Activated CD8-positive, alpha-beta memory T cell treated with anti-CD3 and anti-CD28 coated beads, Interleukin-2, amount 50 U/mL, for 24 hours (primary cell): ENCODE data around the gene TMEM231.
"Not testable (repeated sequence)": the region's sequence is repeated elsewhere in the genome, so short reads cannot be mapped to it uniquely, and the experiment has no call there.

Experiments used
- DNase-seq: peaks from one replicate; pipeline ENCODE4 v3.0.0-alpha.2; 2020; ENCODE audit errors: extremely low read depth

The TMEM231 gene, protein sequence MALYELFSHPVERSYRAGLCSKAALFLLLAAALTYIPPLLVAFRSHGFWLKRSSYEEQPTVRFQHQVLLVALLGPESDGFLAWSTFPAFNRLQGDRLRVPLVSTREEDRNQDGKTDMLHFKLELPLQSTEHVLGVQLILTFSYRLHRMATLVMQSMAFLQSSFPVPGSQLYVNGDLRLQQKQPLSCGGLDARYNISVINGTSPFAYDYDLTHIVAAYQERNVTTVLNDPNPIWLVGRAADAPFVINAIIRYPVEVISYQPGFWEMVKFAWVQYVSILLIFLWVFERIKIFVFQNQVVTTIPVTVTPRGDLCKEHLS

DNA sequence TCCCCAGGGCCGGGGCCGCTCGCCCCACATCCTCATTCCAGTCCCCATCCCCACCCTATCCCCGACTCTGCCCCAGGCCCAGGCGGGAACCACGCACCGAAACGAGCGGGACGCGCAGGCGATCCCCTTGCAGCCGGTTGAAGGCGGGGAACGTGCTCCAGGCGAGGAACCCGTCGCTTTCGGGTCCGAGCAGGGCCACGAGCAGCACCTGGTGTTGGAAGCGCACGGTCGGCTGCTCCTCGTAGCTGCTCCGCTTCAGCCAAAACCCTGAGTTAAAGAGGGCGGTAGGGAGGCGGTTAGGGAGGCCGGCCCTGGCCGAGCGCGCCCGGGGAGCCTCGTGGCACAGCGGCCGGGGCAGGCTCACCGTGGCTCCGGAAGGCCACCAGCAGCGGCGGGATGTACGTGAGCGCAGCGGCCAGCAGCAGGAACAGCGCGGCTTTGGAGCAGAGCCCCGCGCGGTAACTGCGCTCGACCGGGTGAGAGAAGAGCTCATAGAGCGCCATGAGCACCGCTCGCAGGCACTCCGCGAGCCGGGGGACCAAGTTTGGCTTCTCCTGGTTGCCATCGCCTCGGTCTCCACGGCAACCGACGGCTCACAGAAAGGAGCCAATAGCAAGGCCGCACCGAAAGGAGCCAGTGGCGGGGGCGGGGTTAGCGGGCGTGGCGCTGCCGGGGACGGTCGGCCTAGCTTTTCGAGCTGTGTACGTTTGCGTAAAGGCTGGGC, at the start of gene TMEM231:
Gene TMEM231 (minus strand): TSS at position 546 of the 724 bp plus-strand sequence. CDS start 43 bp downstream, at position 503.
- peak; percentile 93 for DNase-seq

- no peak for DNase-seq
These were observed 47.2 kb upstream of the TMEM231 start for GRCh38 chr16:75603241-75603640.

DNA sequence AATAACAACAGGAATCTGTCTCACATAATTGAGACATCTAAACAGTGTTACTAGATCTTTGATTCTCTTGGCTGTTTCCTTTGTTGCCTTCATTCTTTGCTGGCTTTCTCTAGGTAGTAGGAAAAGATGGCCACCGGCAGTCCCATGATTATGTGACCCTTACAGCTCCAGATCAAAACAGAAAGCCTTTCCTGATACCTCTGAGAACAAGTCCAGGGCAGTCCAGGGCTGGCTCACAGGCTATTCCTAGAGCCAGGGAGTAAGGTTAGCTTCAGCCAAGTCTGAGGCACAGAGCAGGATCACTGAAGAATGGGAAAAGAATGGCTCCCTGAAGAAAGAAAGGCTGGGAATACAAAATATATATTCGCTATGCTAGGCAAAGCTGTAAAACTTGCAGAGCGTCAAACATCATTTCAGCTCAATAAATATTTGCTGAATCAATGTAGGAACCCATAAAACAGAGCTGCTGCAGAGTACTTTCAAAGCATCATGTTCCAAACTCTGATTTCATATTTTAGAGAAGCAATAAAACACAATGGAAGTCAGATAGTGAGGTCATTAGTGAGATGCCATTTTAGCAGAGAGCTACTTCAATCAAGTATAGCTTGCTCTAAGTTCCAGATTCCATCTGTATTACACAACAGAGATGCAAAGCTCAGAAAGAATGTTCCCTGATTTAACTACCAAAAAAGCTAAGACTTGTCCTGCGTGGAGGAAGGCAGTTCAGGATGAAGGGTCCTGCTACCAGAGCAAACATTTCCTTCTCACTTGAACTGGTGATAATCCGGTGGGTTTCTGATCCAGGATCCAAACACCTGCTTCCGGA, 43.6 kb upstream of the TMEM231 start:
- no peak for DNase-seq

DNA sequence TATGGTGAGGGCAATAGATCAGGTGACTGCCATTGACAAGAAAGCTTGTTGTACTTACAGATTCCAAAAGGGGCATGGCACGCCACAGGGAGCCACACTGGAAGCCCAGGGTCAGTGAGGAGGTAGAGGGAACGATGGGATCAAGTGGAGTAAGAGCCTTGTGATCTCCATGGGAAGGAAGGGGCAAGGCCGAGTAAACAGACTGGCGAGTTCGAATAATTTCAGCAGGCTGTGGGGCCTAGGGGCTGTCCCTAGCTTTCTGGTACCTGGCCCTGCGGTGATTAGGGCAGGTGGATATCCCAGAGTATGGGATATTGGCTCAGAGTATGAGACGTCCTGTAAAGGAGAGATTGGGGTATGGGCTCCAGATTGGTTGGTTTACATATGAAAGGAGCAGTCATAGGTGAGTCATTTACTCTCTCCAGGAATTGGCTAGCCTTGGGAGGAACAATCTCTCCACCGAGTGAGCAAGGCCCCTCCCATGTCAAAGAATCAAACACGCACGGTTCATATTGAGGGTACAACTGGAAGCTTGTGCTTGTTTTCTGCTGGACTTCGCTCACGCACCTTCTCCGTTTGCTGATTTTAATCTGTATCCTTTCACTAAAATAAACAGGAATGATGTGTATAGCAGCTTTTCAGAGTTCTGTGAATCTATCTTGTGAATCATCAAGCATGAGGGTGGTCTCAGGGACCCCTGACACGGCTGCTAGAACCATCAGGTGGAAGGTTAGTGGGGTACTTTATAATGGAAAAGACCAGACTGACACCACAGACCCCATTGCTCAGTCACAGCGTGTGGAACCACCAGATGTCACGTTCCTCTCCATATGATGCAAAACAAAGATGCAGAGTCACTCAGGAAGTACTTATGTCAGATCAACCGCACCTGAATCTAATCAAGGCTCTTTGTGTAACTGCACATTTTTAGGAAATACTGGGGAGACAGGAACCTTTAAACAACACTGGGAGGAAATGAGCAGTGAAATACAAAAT, 38.1 kb upstream of the TMEM231 start:
- DNase-seq = no peak

DNA sequence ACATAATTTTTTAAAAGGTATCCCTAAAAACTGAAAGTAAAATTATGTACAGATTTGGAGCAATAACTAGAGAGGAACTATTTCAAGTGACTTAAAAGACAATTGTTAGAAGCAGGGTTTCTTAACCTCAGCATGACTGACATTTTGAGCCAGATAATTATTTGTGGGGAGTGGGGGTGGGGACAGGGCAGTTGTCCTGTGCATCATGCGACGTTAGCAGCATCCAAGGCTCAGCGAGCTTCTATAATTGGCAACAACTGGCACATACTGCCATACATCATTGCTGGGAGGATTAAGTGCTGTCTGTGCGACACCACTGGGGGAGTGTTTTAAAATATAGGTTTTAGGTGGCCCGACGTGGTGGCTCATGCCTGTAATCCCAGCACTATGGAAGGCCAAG, 37.3 kb upstream of the TMEM231 start:
- DNase-seq = no peak

GRCh38 chr16:75591927-75592326, 35.9 kb upstream of the TMEM231 start:
- not testable (repeated sequence) for DNase-seq

DNA sequence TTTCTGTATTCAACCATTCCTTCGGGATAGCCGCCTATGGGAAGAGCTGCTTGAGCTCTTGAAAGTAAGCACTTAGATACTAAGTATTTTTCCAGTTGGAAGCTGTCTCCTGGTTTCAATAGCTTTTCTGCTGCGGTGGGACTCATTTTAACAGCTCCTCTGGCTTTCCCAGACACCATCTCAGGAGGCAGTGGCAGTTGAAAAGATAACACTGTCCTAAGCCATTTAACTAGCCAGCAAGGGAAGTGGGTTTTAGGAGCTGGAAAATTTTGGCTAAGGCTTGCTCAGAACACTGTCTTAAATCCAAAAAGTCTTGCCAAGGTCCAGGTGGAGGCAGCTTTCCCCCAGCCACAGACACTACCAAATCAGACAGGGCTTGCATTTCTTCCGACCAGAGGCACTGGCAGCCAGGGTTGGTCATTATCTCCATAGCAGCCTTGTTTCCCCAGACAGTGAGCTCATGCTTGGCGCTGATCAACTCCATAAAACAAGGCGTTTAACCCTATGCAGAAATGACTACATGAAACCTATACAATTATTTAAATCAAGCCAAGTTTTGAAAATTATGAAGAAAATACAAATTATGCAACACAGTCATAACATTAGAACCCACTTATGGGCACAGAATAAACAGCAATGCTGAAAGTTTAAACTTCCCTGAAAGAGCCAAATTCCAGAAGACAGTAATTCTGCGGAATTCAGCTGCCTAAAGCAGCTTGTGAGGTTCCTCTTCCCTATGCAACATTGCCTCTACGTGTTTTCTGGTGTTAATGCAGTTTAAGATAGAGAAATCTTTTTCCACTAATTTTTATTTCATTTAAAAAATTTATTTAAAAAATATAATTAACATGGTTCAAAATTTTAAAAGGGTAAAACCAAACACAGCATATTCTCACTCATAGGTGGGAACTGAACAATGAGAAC, 35.1 kb upstream of the TMEM231 start:
- DNase-seq = no peak

GRCh38 chr16:75589306-75589705, 33.3 kb upstream of the TMEM231 start:
- DNase-seq = no peak

DNA sequence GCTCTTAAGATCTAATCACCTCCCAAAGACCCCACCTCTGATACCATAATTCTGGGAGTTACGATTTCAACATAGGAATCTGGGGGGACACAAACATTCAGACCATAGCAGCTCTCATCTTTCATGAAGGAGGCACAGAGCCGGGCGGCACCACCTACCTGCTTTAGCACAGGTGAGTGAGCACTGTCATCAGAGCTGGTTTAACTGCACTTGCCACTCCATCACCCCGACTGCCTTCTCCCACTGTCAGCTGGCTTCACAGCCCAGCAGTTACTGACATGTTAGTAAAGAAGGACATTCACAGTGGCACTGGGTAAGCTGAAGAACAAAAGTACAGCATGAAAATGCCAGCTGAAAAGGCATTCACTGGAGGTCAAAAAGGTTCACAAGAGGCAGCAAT, 32.7 kb upstream of the TMEM231 start:
- no peak for DNase-seq

DNA sequence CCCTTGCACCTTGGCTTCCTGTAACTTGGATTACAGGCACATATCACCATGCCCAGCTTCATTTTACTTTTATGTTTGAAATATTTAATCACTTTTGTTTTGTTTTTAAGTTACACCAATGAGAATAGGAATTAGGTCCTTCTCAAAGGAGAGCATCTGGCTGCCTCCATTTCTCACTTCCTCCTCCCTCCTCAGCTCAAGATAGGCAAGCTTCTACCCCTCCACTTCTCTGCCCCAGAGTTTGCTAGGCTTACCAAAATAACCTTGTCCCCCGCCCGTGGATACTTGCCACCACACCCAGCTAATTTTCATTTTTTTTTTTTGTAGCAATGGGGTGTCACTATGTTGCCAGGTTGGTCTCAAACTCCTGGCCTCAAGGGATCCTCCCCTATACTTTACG, 28.1 kb upstream of the TMEM231 start:
- DNase-seq = no peak

DNA sequence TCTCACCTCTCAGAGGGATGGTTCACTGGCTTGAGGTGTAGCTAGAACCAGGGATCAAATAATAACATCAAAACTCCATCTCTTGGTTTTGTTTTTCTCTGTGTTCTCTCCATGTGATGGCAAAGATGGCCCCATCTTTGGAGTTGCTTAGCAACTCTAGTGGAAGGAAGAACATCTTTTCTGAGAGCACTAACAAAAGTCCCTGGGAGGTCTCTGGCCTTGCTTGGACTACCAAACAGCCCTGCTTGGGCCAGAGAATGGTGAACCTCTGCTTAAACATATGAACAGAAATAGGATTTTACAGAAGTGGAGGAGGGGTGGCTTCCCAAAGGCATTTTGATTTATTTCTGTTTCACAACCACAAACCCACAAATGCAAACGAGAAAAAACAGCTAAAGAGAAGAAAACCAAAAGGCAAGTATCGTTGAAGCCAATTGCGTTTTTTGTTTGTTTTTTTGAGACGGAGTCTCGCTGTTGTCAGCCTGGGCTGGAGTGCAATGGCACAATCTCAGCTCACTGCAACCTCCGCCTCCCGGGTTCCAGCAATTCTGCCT, 23.3 kb upstream of the TMEM231 start:
- no peak for DNase-seq

DNA sequence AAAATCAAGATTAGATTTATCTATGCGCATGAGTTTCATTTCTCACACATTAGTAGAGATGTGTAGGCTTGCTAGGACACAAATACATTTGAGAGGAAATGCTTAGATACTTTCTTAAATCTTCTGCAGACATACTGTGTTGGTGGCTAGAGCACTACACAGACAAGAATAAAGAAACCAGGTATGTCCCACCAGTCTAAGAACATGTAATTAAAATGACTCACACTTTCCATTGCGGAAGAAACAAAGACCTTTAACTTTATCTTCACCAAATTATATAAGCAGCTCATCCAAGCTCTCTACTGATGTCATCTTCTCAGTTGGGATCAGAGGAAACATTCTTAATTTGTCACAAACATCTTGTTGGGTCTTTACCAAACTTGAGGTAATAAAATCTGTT, 22.7 kb upstream of the TMEM231 start:
- DNase-seq = no peak

- no peak for DNase-seq
These were observed 22.2 kb upstream of the TMEM231 start for GRCh38 chr16:75578212-75578611.

DNA sequence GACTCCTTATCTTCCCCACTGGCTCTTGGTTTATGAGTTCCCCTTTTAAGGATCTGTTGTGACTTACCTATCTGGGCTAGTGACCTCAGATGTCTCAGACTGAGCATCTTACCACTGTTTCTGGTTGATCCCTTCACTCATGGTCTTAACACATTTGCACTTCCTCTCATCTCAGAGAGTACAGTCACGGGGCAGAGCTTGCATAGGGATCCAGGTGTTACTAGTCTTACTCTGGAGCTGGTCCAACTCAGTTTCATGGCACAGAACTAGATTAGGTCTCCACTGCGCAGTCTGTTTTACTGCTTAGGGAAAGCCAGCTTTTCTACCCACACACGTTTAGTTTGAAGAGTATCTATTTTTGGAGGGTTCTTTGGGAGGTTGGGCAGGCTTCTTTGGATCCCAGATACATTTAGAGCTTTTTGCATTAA, 20.3 kb upstream of the TMEM231 start:
- no peak for DNase-seq

DNA sequence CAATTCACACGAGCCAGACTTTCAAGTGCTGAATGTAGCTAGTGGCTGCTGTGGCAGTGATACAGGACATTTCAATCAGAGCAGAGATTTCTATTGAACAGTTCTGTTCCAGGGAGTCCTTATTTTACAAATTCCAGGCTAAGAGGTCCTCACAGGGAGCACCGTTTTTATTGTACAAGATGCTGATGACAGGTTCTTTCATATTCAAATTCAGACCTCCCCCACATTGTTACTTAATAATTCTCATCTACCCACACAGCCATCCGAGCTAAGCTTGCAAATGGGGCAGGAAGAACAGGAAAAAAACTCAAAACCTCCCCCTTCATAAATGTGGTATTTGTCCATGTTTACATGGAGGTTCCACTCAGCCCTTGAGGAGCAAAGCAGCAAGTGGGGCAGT, 19.9 kb upstream of the TMEM231 start:
- no peak for DNase-seq

DNA sequence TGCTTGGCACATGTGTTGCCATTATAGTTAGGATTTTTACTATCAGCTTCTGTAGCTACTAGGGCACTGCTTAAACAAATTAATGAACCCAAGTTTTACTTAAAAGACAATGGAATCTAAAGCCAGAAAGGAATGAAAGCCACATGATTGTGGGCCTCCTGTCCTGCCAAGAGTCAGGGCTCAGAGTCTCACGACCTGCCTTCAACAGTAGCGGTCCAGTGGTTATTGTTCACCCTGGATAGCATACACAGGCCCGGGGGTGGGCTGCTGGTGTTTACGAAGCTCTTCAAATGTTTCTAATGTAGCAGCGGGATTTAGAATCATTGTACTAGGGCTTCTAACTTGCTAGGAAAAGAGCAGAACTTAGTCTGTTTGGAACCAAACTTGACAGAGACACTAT, 17.9 kb upstream of the TMEM231 start:
- DNase-seq = no peak

DNA sequence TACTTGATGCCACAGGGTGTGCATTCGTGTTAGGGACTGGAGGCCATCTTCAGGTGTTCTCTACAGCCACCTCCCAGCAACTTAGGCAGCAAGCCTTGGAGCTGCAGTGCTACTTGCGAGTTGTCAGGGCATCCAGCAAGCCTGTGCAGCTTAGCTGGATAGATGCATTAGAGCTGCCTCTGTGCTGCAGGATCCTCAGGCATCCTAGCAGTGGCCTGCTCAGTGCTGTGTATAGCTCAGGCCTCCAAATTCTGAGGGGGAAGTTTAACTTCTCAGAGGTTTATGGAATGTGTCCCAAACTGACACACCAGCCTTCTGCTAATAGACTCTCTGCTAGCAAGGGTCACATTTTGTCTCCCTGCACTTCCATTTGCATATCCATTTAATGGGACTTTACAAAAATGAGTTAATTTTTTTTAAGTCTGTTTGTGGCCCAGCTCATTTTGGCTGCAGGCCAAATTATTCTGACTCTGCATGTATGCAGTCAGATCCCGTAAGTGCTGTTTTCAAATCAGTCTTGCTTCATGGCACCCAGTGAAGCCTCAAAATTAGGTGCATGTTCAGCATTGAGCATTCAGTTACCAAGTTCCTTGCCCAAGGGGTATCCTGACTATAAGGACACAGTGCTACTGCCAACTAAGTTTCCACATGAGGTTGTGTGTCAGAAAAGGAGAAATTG, 17.0 kb upstream of the TMEM231 start:
- DNase-seq = no peak

DNA sequence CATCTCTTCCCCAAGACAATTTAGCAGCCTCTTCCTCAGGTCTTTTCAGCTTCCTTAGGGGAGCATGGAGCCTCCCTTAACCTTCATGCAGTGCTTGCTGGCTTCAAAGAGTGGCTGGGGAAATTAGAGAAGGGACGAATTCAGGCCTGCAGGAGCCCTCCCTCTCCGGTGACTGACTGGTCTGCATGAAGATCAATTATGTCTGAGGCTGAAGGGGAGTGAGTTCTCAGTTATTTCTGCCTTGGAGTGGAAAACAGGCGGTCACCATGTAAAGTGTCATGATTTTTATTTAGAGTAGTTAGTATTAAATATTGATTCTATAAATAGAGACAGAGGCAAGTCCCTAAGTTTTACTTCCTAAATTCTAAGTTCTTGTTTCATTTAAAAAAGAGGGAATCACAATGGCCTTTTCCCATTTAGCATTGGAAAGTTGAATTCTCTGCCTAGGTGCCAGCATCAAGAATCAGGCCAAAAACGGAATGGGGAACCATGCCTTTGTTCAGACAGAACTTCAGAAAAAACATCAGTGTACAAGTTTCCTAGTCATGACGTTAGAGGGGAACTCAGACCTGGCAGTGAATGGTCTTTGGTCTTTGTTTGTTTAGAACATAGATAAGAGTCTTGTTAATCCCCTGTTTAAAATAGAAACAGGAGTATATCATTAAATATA, 14.5 kb upstream of the TMEM231 start:
- DNase-seq = no peak

DNA sequence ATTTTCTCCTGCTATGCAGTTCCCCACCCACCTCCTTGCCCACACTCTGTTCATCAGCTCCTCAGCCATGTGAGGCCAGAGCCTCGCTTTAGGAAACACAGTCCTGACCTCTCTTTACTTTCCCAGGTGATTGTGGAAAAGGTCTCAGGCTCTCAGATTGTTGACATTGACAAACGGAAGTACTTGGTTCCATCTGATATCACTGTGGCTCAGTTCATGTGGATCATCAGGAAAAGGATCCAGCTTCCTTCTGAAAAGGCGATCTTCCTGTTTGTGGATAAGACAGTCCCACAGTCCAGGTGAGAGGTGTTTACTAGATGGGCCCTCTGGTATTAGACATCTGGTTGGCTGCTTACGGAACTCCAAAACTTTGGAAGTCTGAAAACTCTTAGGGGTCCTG, 11.9 kb upstream of the TMEM231 start:
- no peak for DNase-seq
